ENCODE data around the gene ZNF813.

DNA sequence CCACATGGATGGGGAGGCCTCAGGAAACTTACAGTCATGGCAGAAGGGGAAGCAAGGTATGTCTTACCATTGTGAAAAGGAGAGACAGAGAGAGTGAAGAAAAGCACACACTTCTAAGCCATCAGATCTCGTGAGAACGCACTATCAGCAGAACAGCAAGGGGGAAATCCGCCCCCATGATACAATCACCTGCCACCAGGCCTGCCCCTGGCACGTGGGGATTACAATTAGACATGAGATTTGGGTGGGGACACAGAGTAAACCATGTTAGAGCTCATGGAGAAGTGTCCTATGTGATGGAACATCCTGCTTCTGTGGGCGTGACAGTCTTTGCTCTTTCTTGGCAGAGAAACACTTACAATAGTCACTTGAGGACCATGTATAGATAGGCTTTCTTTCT, 42.3 kb downstream of the ZNF813 start:
- TF ChIP-seq CTCF (conservative IDR thresholded peaks at IDR 0.05; ENCODE audit: low read depth in 2 of 2) (no peak), POLR2AphosphoS5 (IDR thresholded peaks at IDR 0.05; ENCODE audit: low read depth) (no peak), EZH2 (IDR thresholded peaks at IDR 0.05; ENCODE audit: low read depth, unreplicated experiment) (no peak), EZH2phosphoT487 (IDR thresholded peaks at IDR 0.05; ENCODE audit: unreplicated experiment) (no peak), CREB1 (CRISPR knock-in tag; IDR thresholded peaks at IDR 0.05; ENCODE audit: low read depth) (no peak), ZNF462 (CRISPR knock-in tag; IDR thresholded peaks at IDR 0.05) (no peak), ZNF331 (CRISPR knock-in tag; IDR thresholded peaks at IDR 0.05; ENCODE audit: low read depth) (no peak), STAT1 (IDR thresholded peaks at IDR 0.05; ENCODE audit: unreplicated experiment) (no peak), JUNB (IDR thresholded peaks at IDR 0.05; ENCODE audit: unreplicated experiment) (no peak), ZNF114 (CRISPR knock-in tag; IDR thresholded peaks at IDR 0.05) (no peak)
- TF ChIP-seq, protein P1, sequence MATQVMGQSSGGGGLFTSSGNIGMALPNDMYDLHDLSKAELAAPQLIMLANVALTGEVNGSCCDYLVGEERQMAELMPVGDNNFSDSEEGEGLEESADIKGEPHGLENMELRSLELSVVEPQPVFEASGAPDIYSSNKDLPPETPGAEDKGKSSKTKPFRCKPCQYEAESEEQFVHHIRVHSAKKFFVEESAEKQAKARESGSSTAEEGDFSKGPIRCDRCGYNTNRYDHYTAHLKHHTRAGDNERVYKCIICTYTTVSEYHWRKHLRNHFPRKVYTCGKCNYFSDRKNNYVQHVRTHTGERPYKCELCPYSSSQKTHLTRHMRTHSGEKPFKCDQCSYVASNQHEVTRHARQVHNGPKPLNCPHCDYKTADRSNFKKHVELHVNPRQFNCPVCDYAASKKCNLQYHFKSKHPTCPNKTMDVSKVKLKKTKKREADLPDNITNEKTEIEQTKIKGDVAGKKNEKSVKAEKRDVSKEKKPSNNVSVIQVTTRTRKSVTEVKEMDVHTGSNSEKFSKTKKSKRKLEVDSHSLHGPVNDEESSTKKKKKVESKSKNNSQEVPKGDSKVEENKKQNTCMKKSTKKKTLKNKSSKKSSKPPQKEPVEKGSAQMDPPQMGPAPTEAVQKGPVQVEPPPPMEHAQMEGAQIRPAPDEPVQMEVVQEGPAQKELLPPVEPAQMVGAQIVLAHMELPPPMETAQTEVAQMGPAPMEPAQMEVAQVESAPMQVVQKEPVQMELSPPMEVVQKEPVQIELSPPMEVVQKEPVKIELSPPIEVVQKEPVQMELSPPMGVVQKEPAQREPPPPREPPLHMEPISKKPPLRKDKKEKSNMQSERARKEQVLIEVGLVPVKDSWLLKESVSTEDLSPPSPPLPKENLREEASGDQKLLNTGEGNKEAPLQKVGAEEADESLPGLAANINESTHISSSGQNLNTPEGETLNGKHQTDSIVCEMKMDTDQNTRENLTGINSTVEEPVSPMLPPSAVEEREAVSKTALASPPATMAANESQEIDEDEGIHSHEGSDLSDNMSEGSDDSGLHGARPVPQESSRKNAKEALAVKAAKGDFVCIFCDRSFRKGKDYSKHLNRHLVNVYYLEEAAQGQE (IDR thresholded peaks at IDR 0.05; ENCODE audit: unreplicated experiment) = no peak
- TF ChIP-seq, protein P2, sequence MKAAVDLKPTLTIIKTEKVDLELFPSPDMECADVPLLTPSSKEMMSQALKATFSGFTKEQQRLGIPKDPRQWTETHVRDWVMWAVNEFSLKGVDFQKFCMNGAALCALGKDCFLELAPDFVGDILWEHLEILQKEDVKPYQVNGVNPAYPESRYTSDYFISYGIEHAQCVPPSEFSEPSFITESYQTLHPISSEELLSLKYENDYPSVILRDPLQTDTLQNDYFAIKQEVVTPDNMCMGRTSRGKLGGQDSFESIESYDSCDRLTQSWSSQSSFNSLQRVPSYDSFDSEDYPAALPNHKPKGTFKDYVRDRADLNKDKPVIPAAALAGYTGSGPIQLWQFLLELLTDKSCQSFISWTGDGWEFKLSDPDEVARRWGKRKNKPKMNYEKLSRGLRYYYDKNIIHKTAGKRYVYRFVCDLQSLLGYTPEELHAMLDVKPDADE (IDR thresholded peaks at IDR 0.05) = no peak

All from GM23338 (cell line).